Activated T-helper 2 cell treated with anti-CD3 and anti-CD28 coated beads, Interferon-gamma antibody, Interleukin-2, Interleukin-4, amounts not matched to agents 10 μg/mL and 5 μg/mL and 100 μg/mL, durations not matched to agents 14 hours and 24 hours and 36 hours (primary cell): Measurements from ENCODE around the gene CCDC122. TPM values are rescaled to one million over a fixed set of nuclear protein-coding genes. Genes with fewer than 3 reads are reported as not detected.
"Not testable (repeated sequence)": the region's sequence is repeated elsewhere in the genome, so short reads cannot be mapped to it uniquely, and the experiment has no call there.

ENCODE experiments used
- DNase-seq: peaks from one replicate; pipeline ENCODE4 v3.0.0; 2021; ENCODE audit warnings: low spot score
- H3K27ac Mint-ChIP-seq: one replicate; pipeline ENCODE4 v1.8.0; 2021; ENCODE audit warnings: mixed read lengths
- H3K27me3 Mint-ChIP-seq: one replicate; pipeline ENCODE4 v1.8.0; 2021; ENCODE audit warnings: low read depth, mixed read lengths
- H3K36me3 Mint-ChIP-seq: one replicate; pipeline ENCODE4 v1.8.0; 2021; ENCODE audit warnings: low read depth, mixed read lengths
- H3K4me1 Mint-ChIP-seq: one replicate; pipeline ENCODE4 v1.8.0; 2021; ENCODE audit warnings: low read depth, mixed read lengths
- H3K4me3 Mint-ChIP-seq: one replicate; pipeline ENCODE4 v1.8.0; 2021; ENCODE audit warnings: low read depth, mild to moderate bottlenecking, moderate library complexity, mixed read lengths
- H3K9me3 Mint-ChIP-seq: one replicate; pipeline ENCODE4 v1.8.0; 2021; ENCODE audit warnings: mixed read lengths
- intact Hi-C: fragments of 100-400 bp; cut with micrococcal nuclease; formaldehyde crosslinking; loops from one replicate; pipeline ENCODE4 v1.15.1; 2023
- total RNA-seq: library from RNA; stranded (reverse); gene quantifications from 2 replicates; pipeline ENCODE4 v1.2.3, GENCODE V29; 2022

The CCDC122 gene
- total RNA-seq, 1 donor from 2014 or later = 0.11 TPM

GRCh38 chr13:43865892-43866291 lies 13.6 kb downstream of the CCDC122 start:
- H3K4me3 Mint-ChIP-seq = no peak overlapping the region
- no peak overlapping the region for H3K27ac Mint-ChIP-seq
- H3K4me1 Mint-ChIP-seq = no peaks in the 10 kb centered on the region
- no peak for DNase-seq
- intact Hi-C loops = no loop called here
- H3K27me3 Mint-ChIP-seq = peaks cover 5% of the 10 kb centered on the region
- H3K9me3 Mint-ChIP-seq = no peaks in the 10 kb centered on the region
- H3K36me3 Mint-ChIP-seq = no peaks in the 10 kb centered on the region

- H3K27ac Mint-ChIP-seq = no peak overlapping the region
- no peak overlapping the region for H3K4me3 Mint-ChIP-seq
- no peaks in the 10 kb centered on the region for H3K36me3 Mint-ChIP-seq
- intact Hi-C loops = no loop called here
- H3K4me1 Mint-ChIP-seq = no peaks in the 10 kb centered on the region
- peaks cover 11% of the 10 kb centered on the region for H3K27me3 Mint-ChIP-seq
- H3K9me3 Mint-ChIP-seq = no peaks in the 10 kb centered on the region
- no peak for DNase-seq
These were observed 14.6 kb downstream of the CCDC122 start for GRCh38 chr13:43864921-43865320.

GRCh38 chr13:43861863-43862262 lies 17.7 kb downstream of the CCDC122 start:
- peaks cover 11% of the 10 kb centered on the region for H3K27me3 Mint-ChIP-seq
- intact Hi-C loops = no loop called here
- H3K36me3 Mint-ChIP-seq = no peaks in the 10 kb centered on the region

GRCh38 chr13:43852923-43853404 lies 26.6 kb downstream of the CCDC122 start:
- H3K9me3 Mint-ChIP-seq = peaks cover 43% of the 10 kb centered on the region
- H3K36me3 Mint-ChIP-seq = no peaks in the 10 kb centered on the region
- H3K4me3 Mint-ChIP-seq = no peak overlapping the region
- H3K27me3 Mint-ChIP-seq = no peaks in the 10 kb centered on the region
- H3K27ac Mint-ChIP-seq = no peak overlapping the region
- no peaks in the 10 kb centered on the region for H3K4me1 Mint-ChIP-seq
- intact Hi-C loops = no loop called here
- no peak for DNase-seq

More at GRCh38 chr13:43861863-43862262, 17.7 kb downstream of the CCDC122 start:
- DNase-seq = no peak
- H3K27ac Mint-ChIP-seq = no peak overlapping the region
- no peaks in the 10 kb centered on the region for H3K9me3 Mint-ChIP-seq
- H3K4me3 Mint-ChIP-seq = no peak overlapping the region
- H3K4me1 Mint-ChIP-seq = no peaks in the 10 kb centered on the region

- peaks cover 43% of the 10 kb centered on the region for H3K9me3 Mint-ChIP-seq
- H3K4me1 Mint-ChIP-seq = no peaks in the 10 kb centered on the region
- no peak overlapping the region for H3K27ac Mint-ChIP-seq
- H3K36me3 Mint-ChIP-seq = no peaks in the 10 kb centered on the region
- intact Hi-C loops = no loop called here
- no peak for DNase-seq
- H3K4me3 Mint-ChIP-seq = no peak overlapping the region
- no peaks in the 10 kb centered on the region for H3K27me3 Mint-ChIP-seq
These were observed 28.7 kb downstream of the CCDC122 start for GRCh38 chr13:43850873-43851272.

- H3K4me3 Mint-ChIP-seq = no peak overlapping the region
- peaks cover 30% of the 10 kb centered on the region for H3K9me3 Mint-ChIP-seq
- H3K27me3 Mint-ChIP-seq = peaks cover 2% of the 10 kb centered on the region
- no peaks in the 10 kb centered on the region for H3K36me3 Mint-ChIP-seq
- no peak for DNase-seq
- no peak overlapping the region for H3K27ac Mint-ChIP-seq
- H3K4me1 Mint-ChIP-seq = no peaks in the 10 kb centered on the region
- intact Hi-C loops = no loop called here
These were observed 31.4 kb downstream of the CCDC122 start for GRCh38 chr13:43848001-43848649.

GRCh38 chr13:43846496-43847158 lies 32.9 kb downstream of the CCDC122 start:
- no peak overlapping the region for H3K4me3 Mint-ChIP-seq
- intact Hi-C loops = no loop called here
- DNase-seq = no peak

GRCh38 chr13:43838909-43839308 lies 40.6 kb downstream of the CCDC122 start:
- intact Hi-C loops = no loop called here

More at GRCh38 chr13:43846496-43847158, 32.9 kb downstream of the CCDC122 start:
- no peaks in the 10 kb centered on the region for H3K4me1 Mint-ChIP-seq
- peaks cover 17% of the 10 kb centered on the region for H3K9me3 Mint-ChIP-seq
- no peak overlapping the region for H3K27ac Mint-ChIP-seq
- no peaks in the 10 kb centered on the region for H3K36me3 Mint-ChIP-seq
- H3K27me3 Mint-ChIP-seq = peaks cover 2% of the 10 kb centered on the region

GRCh38 chr13:43835701-43836100 lies 43.8 kb downstream of the CCDC122 start:
- Mint-ChIP-seq H3K4me1 (no peaks in the 10 kb centered on the region), H3K27me3 (no peaks in the 10 kb centered on the region), H3K9me3 (no peaks in the 10 kb centered on the region), H3K36me3 (no peaks in the 10 kb centered on the region), H3K4me3 (no peak overlapping the region), H3K27ac (no peak overlapping the region)
- intact Hi-C loops = no loop called here
- DNase-seq = no peak

More at GRCh38 chr13:43838909-43839308, 40.6 kb downstream of the CCDC122 start:
- no peaks in the 10 kb centered on the region for H3K36me3 Mint-ChIP-seq
- H3K9me3 Mint-ChIP-seq = no peaks in the 10 kb centered on the region
- H3K4me1 Mint-ChIP-seq = no peaks in the 10 kb centered on the region
- no peaks in the 10 kb centered on the region for H3K27me3 Mint-ChIP-seq
- DNase-seq = no peak
- H3K4me3 Mint-ChIP-seq = no peak overlapping the region
- H3K27ac Mint-ChIP-seq = no peak overlapping the region

- H3K36me3 Mint-ChIP-seq = no peaks in the 10 kb centered on the region
- H3K4me3 Mint-ChIP-seq = no peak overlapping the region
- H3K4me1 Mint-ChIP-seq = no peaks in the 10 kb centered on the region
- H3K9me3 Mint-ChIP-seq = no peaks in the 10 kb centered on the region
- H3K27ac Mint-ChIP-seq = no peak overlapping the region
- intact Hi-C loops = no loop called here
- H3K27me3 Mint-ChIP-seq = peaks cover 6% of the 10 kb centered on the region
- no peak for DNase-seq
These were observed 48.5 kb downstream of the CCDC122 start for GRCh38 chr13:43831088-43831487.

- intact Hi-C loops = no loop called here
- DNase-seq = no peak
- H3K4me1 Mint-ChIP-seq = no peaks in the 10 kb centered on the region
- H3K27me3 Mint-ChIP-seq = peaks cover 6% of the 10 kb centered on the region
- H3K4me3 Mint-ChIP-seq = no peak overlapping the region
- H3K9me3 Mint-ChIP-seq = no peaks in the 10 kb centered on the region
- H3K36me3 Mint-ChIP-seq = no peaks in the 10 kb centered on the region
- H3K27ac Mint-ChIP-seq = no peak overlapping the region
These were observed 49.1 kb downstream of the CCDC122 start for GRCh38 chr13:43830497-43830881.

GRCh38 chr13:43824656-43825055 lies 54.9 kb downstream of the CCDC122 start:
- H3K27me3 Mint-ChIP-seq, H3K4me1 Mint-ChIP-seq, H3K36me3 Mint-ChIP-seq, H3K9me3 Mint-ChIP-seq, intact Hi-C loops, DNase-seq, H3K4me3 Mint-ChIP-seq, H3K27ac Mint-ChIP-seq: not testable (repeated sequence)

GRCh38 chr13:43822969-43823368 lies 56.6 kb downstream of the CCDC122 start:
- peaks cover 10% of the 10 kb centered on the region for H3K27me3 Mint-ChIP-seq
- no peaks in the 10 kb centered on the region for H3K36me3 Mint-ChIP-seq
- H3K27ac Mint-ChIP-seq = no peak overlapping the region
- H3K4me3 Mint-ChIP-seq = no peak overlapping the region
- intact Hi-C loops = no loop called here
- H3K4me1 Mint-ChIP-seq = no peaks in the 10 kb centered on the region
- DNase-seq = no peak
- H3K9me3 Mint-ChIP-seq = no peaks in the 10 kb centered on the region
